H9 (cell line): ENCODE results near the gene XRN1. TPM values are rescaled to one million over a fixed set of nuclear protein-coding genes. Genes with fewer than 3 reads are reported as not detected.
A peak's percentile ranks its signal among the peaks of the same experiment; 100 is the strongest.

Experiments
- DNase-seq: peaks from one replicate; pipeline ENCODE4 v3.0.0-alpha.2; 2017
- H2AFZ ChIP-seq: one replicate; pipeline ENCODE4 v1.6.1; 2013; ENCODE audit warnings: mild to moderate bottlenecking, low read length, control low read depth, moderate library complexity
- H2AK5ac ChIP-seq: 2 replicates; pipeline ENCODE4 v1.6.1; 2013; ENCODE audit warnings: low read length, control low read depth, mixed read lengths; ENCODE audit not compliant: insufficient read length
- H2BK120ac ChIP-seq: one replicate; pipeline ENCODE4 v1.6.1; 2013; ENCODE audit warnings: low read depth, mild to moderate bottlenecking, low read length, control low read depth, inconsistent platforms; ENCODE audit not compliant: poor library complexity, severe bottlenecking
- H2BK12ac ChIP-seq: 2 replicates; pipeline ENCODE4 v1.6.1; 2013; ENCODE audit warnings: low read length, control low read depth, mixed read lengths, low read depth; ENCODE audit not compliant: insufficient read length
- H2BK15ac ChIP-seq: 2 replicates; pipeline ENCODE4 v1.6.1; 2013; ENCODE audit warnings: low read depth, low read length, control low read depth
- H2BK20ac ChIP-seq: one replicate; pipeline ENCODE4 v1.6.1; 2013; ENCODE audit warnings: low read depth, mild to moderate bottlenecking, low read length, control low read depth, inconsistent platforms; ENCODE audit not compliant: poor library complexity, severe bottlenecking
- H2BK5ac ChIP-seq: 2 replicates; pipeline ENCODE4 v1.6.1; 2013; ENCODE audit warnings: low read length, control low read depth, mixed read lengths; ENCODE audit not compliant: insufficient read length
- H3K14ac ChIP-seq: 2 replicates; pipeline ENCODE4 v1.6.1; 2013; ENCODE audit warnings: low read length, control low read depth; ENCODE audit not compliant: insufficient read depth
- H3K18ac ChIP-seq: 2 replicates; pipeline ENCODE4 v1.6.1; 2013; ENCODE audit warnings: low read depth, mild to moderate bottlenecking, mixed read lengths, low read length, control low read depth; ENCODE audit not compliant: insufficient read length
- H3K23ac ChIP-seq: 2 replicates; pipeline ENCODE4 v1.6.1; 2013; ENCODE audit warnings: low read length, control low read depth, mixed read lengths, low read depth; ENCODE audit not compliant: insufficient read length
- H3K23me2 ChIP-seq: 2 replicates; pipeline ENCODE4 v1.6.1; 2013; ENCODE audit warnings: low read depth, mild to moderate bottlenecking, mixed read lengths, low read length, control low read depth; ENCODE audit not compliant: insufficient read length, poor library complexity, severe bottlenecking
- H3K27ac ChIP-seq: 2 replicates; pipeline ENCODE4 v1.5.1; 2013; ENCODE audit warnings: low read length, control low read depth, mixed read lengths, low read depth; ENCODE audit not compliant: insufficient read length
- H3K27me3 ChIP-seq: 2 replicates; pipeline ENCODE4 v1.6.1; 2013; ENCODE audit warnings: low read length, control low read depth, inconsistent platforms; ENCODE audit not compliant: insufficient read depth
- H3K4ac ChIP-seq: 2 replicates; pipeline ENCODE4 v1.6.1; 2013; ENCODE audit warnings: low read depth, mild to moderate bottlenecking, control low read depth, inconsistent platforms, low read length, moderate library complexity
- H3K4me1 ChIP-seq: 2 replicates; pipeline ENCODE4 v1.6.1; 2013; ENCODE audit warnings: low read length, control low read depth, inconsistent platforms; ENCODE audit not compliant: insufficient read depth
- H3K4me2 ChIP-seq: 2 replicates; pipeline ENCODE4 v1.6.1; 2013; ENCODE audit warnings: low read length, control low read depth, mixed read lengths; ENCODE audit not compliant: insufficient read length, insufficient read depth
- H3K56ac ChIP-seq: 2 replicates; pipeline ENCODE4 v1.6.1; 2013; ENCODE audit warnings: low read depth, mild to moderate bottlenecking, mixed read lengths, low read length, control low read depth; ENCODE audit not compliant: insufficient read length
- H3K79me1 ChIP-seq: 2 replicates; pipeline ENCODE4 v1.6.1; 2013; ENCODE audit warnings: low read depth, mild to moderate bottlenecking, moderate library complexity, low read length, control low read depth, inconsistent platforms; ENCODE audit not compliant: insufficient read depth, poor library complexity, severe bottlenecking
- H3K79me2 ChIP-seq: 2 replicates; pipeline ENCODE4 v1.6.1; 2013; ENCODE audit warnings: low read length, control low read depth, inconsistent platforms; ENCODE audit not compliant: insufficient read depth
- H3K9ac ChIP-seq: 2 replicates; pipeline ENCODE4 v1.6.1; 2013; ENCODE audit warnings: low read length, control low read depth, mixed read lengths; ENCODE audit not compliant: insufficient read length; ENCODE audit errors: extremely low read depth
- H3K9me3 ChIP-seq: one replicate; pipeline ENCODE4 v1.6.1; 2013; ENCODE audit warnings: low read depth, low read length, inconsistent platforms; ENCODE audit not compliant: control insufficient read depth
- H3T11ph ChIP-seq: one replicate; pipeline ENCODE4 v1.6.1; 2013; ENCODE audit warnings: mild to moderate bottlenecking, low read length, control low read depth, inconsistent platforms
- H4K20me1 ChIP-seq: one replicate; pipeline ENCODE4 v1.6.1; 2013; ENCODE audit not compliant: control insufficient read depth, insufficient read length, insufficient read depth
- H4K5ac ChIP-seq: 2 replicates; pipeline ENCODE4 v1.6.1; 2013; ENCODE audit warnings: low read depth, mild to moderate bottlenecking, mixed read lengths, low read length, control low read depth; ENCODE audit not compliant: insufficient read length
- H4K8ac ChIP-seq: replicated peaks from 2 replicates; pipeline ENCODE4 v1.6.1; 2013; ENCODE audit warnings: low read length, control low read depth, mixed read lengths, low read depth; ENCODE audit not compliant: insufficient read length
- H4K91ac ChIP-seq: 2 replicates; pipeline ENCODE4 v1.6.1; 2013; ENCODE audit warnings: low read depth, mild to moderate bottlenecking, moderate library complexity, mixed read lengths, low read length, control low read depth; ENCODE audit not compliant: insufficient read length
- H3K27ac Mint-ChIP-seq, 3 experiments: 2 replicates in 2 of 3; 3 replicates in 1 of 3; pipeline ENCODE4 v1.8.0; 2020 to 2021; ENCODE audit warnings: mixed read lengths in 3 of 3, mild to moderate bottlenecking in 1 of 3, moderate library complexity in 1 of 3
- H3K27me3 Mint-ChIP-seq: 2 replicates; pipeline ENCODE4 v1.8.0; 2021; ENCODE audit warnings: low read depth, mild to moderate bottlenecking, moderate library complexity, mixed read lengths
- H3K36me3 Mint-ChIP-seq, 3 experiments: 2 replicates in 2 of 3; 3 replicates in 1 of 3; pipeline ENCODE4 v1.8.0; 2020 to 2021; ENCODE audit warnings: low read depth in 3 of 3, mixed read lengths in 3 of 3; ENCODE audit not compliant: insufficient read depth in 1 of 3
- H3K4me1 Mint-ChIP-seq, 2 experiments: 2 replicates each; pipeline ENCODE4 v1.8.0; 2020; ENCODE audit warnings: mixed read lengths in 2 of 2
- H3K4me3 Mint-ChIP-seq, 2 experiments: 2 replicates in 1 of 2; 3 replicates in 1 of 2; pipeline ENCODE4 v1.8.0; 2020 to 2021; ENCODE audit warnings: mild to moderate bottlenecking in 2 of 2, mixed read lengths in 2 of 2, moderate library complexity in 1 of 2
- H3K9me3 Mint-ChIP-seq, 2 experiments: 2 replicates in 1 of 2; 3 replicates in 1 of 2; pipeline ENCODE4 v1.8.0; 2020; ENCODE audit warnings: mild to moderate bottlenecking in 2 of 2, mixed read lengths in 2 of 2, moderate library complexity in 1 of 2
- CTCF ChIP-seq: fragments of 200-600 bp; sonication (generic); conservative IDR thresholded peaks from 3 replicates; pipeline ENCODE4 v1.8.0; 2021; ENCODE audit warnings: antibody characterized with exemption, mild to moderate bottlenecking
- WGBS: extraction: QIAGEN DNeasy Blood & Tissue Kit; methylation state at CpG from one replicate; pipeline ENCODE4 v1.1.7; 2013; ENCODE audit warnings: missing lambda C conversion rate, low lambda C conversion rate, mixed read lengths; ENCODE audit not compliant: insufficient read length; ENCODE audit errors: extremely low coverage; 5-methylcytosine and 5-hydroxymethylcytosine counted together
- total RNA-seq: library from RNA; stranded (reverse); gene quantifications from 2 replicates; pipeline ENCODE4 v1.2.1, GENCODE V29; 2021

XRN1 gene
- total RNA-seq, 1 experiment from 2014 or later = 15.0 TPM

GRCh38 chr3:142256712-142257333 is 191.0 kb downstream of the XRN1 start:
- no peak overlapping the region for H3K4ac ChIP-seq
- H3K4me3 Mint-ChIP-seq = no peak overlapping the region
- no peak overlapping the region for H2AK5ac ChIP-seq
- DNase-seq = no peak
- H3K4me1 ChIP-seq = no peaks in the 10 kb centered on the region
- no peaks in the 10 kb centered on the region for H3K23me2 ChIP-seq
- H3K36me3 Mint-ChIP-seq = peaks cover 0 to 23% (median 8%) of the 10 kb centered on the region in 3 experiments; a peak in 5 of 7 replicates
- H3T11ph ChIP-seq = no peak overlapping the region
- H4K8ac ChIP-seq = no peak overlapping the region
- H2BK20ac ChIP-seq = no peak overlapping the region
- H3K4me1 Mint-ChIP-seq = peaks cover 27 to 32% of the 10 kb centered on the region in 2 experiments
- no peak overlapping the region for H3K9ac ChIP-seq
- TF ChIP-seq CTCF = no peak
- H3K14ac ChIP-seq = no peak overlapping the region
- no peaks in the 10 kb centered on the region for H3K27me3 ChIP-seq
- no peak overlapping the region for H2BK5ac ChIP-seq
- no peak overlapping the region for H2BK120ac ChIP-seq
- no peak overlapping the region for H2BK15ac ChIP-seq
- H4K20me1 ChIP-seq = no peaks in the 10 kb centered on the region
- H3K56ac ChIP-seq = no peak overlapping the region
- no peak overlapping the region for H2BK12ac ChIP-seq
- H4K5ac ChIP-seq = no peak overlapping the region
- H4K91ac ChIP-seq = no peak overlapping the region
- no peak overlapping the region for H2AFZ ChIP-seq
- H3K18ac ChIP-seq = no peak overlapping the region
- no peaks in the 10 kb centered on the region for H3K79me1 ChIP-seq
- H3K9me3 ChIP-seq = no peaks in the 10 kb centered on the region
- H3K4me2 ChIP-seq = no peak overlapping the region
- no peak overlapping the region for H3K27ac ChIP-seq
- peaks cover 22 to 26% of the 10 kb centered on the region in 2 experiments for H3K9me3 Mint-ChIP-seq
- H3K27me3 Mint-ChIP-seq = peaks cover 3% of the 10 kb centered on the region; the same call in 1 of the 2 replicates
- H3K27ac Mint-ChIP-seq = peak overlapping the region in 1 of 3 experiments; percentile 38; a peak in 1 of 7 replicates
- WGBS = no CpG with 5 or more reads among the region's 12 CpGs
- no peak overlapping the region for H3K23ac ChIP-seq
- H3K79me2 ChIP-seq = no peaks in the 10 kb centered on the region

Other genes starting within 250 kb of the XRN1 start
- 10.7 and 13.2 TPM in 2 replicates for gene GK5, start 222.5 kb downstream of the XRN1 start, total RNA-seq
- 15.6 and 15.8 TPM in 2 replicates for gene ATR, start 130.7 kb upstream of the XRN1 start, total RNA-seq
- gene PLS1, start 148.4 kb upstream of the XRN1 start, total RNA-seq = 20.0 and 20.4 TPM in 2 replicates